PC-3 (cell line): ENCODE measurements around the gene ZNF71. TPM values are rescaled to one million over a fixed set of nuclear protein-coding genes. Genes with fewer than 3 reads are reported as not detected.

ENCODE experiments used
- ATAC-seq: fragments of 200-7000 bp; cut with Tn5 transposase; 2 replicates; pipeline ENCODE4 v1.9.1; 2020; ENCODE audit warnings: mild to moderate bottlenecking, moderate library complexity
- BruUV-seq: library from RNA; stranded (reverse); fragments of 400-500 nt; replicated peaks from 2 replicates; lab custom pipeline; 2021; lab: Mats Ljungman, UMichigan
- CTCF ChIA-PET: fragments of 300-600 bp; sonication (Branson Sonifier 250); formaldehyde crosslinking; loops from one replicate; lab custom pipeline; 2022; ENCODE audit warnings: antibody characterized with exemption; lab: Charles Lee
- POLR2A ChIA-PET: fragments of 300-600 bp; sonication (Branson Sonifier 250); formaldehyde crosslinking; loops from one replicate; lab custom pipeline; 2022; ENCODE audit warnings: antibody characterized with exemption; ENCODE audit not compliant: unreplicated experiment; lab: Charles Lee
- DNase-seq: peaks from one replicate; pipeline ENCODE4 v3.0.0-alpha.2; 2015
- H2AFZ ChIP-seq: fragments of 300-600 bp; sonication (generic); 2 replicates; pipeline ENCODE4 v1.6.0; 2016; ENCODE audit warnings: antibody characterized with exemption, low read length
- H3F3A ChIP-seq: fragments of 300-600 bp; sonication (generic); one replicate; pipeline ENCODE4 v1.6.0; 2017; ENCODE audit warnings: antibody characterized with exemption, low read length, control low read depth, mild to moderate bottlenecking; ENCODE audit not compliant: unreplicated experiment
- H3K27ac ChIP-seq: fragments of 300-600 bp; sonication (generic); 2 replicates; pipeline ENCODE4 v1.5.1; 2016; ENCODE audit warnings: mild to moderate bottlenecking, low read length
- H3K27me3 ChIP-seq: fragments of 300-600 bp; sonication (generic); 2 replicates; pipeline ENCODE4 v1.6.1; 2016; ENCODE audit warnings: low read length, mixed read lengths
- H3K36me3 ChIP-seq: fragments of 300-600 bp; sonication (generic); 2 replicates; pipeline ENCODE4 v1.6.1; 2016; ENCODE audit warnings: low read depth, mixed run types, low read length, mixed read lengths
- H3K4me1 ChIP-seq: fragments of 300-600 bp; sonication (generic); 2 replicates; pipeline ENCODE4 v1.5.1; 2016; ENCODE audit warnings: low read length; ENCODE audit not compliant: insufficient read depth
- H3K4me2 ChIP-seq: fragments of 300-600 bp; sonication (generic); 2 replicates; pipeline ENCODE4 v1.6.0; 2016; ENCODE audit warnings: low read length
- H3K4me3 ChIP-seq: fragments of 300-600 bp; sonication (generic); 2 replicates; pipeline ENCODE4 v1.5.1; 2016; ENCODE audit warnings: mild to moderate bottlenecking, low read length, mixed read lengths
- H3K79me2 ChIP-seq: fragments of 300-600 bp; sonication (generic); 2 replicates; pipeline ENCODE4 v1.6.1; 2017; ENCODE audit warnings: low read length, mixed read lengths
- H3K9ac ChIP-seq: fragments of 300-600 bp; sonication (generic); 2 replicates; pipeline ENCODE4 v1.6.0; 2016; ENCODE audit warnings: mild to moderate bottlenecking, low read length
- H3K9me2 ChIP-seq: fragments of 300-600 bp; sonication (generic); replicated peaks from 2 replicates; pipeline ENCODE4 v1.6.1; 2016; ENCODE audit warnings: mixed run types, low read length, mixed read lengths
- H3K9me3 ChIP-seq: fragments of 300-600 bp; sonication (generic); 2 replicates; pipeline ENCODE4 v1.6.1; 2016; ENCODE audit warnings: low read length, mixed read lengths
- H4K20me1 ChIP-seq: fragments of 300-600 bp; sonication (generic); 2 replicates; pipeline ENCODE4 v1.6.1; 2016; ENCODE audit warnings: low read length, mixed read lengths
- EZH2 ChIP-seq: fragments of 300-600 bp; sonication (generic); IDR thresholded peaks from one replicate; pipeline ENCODE4 v1.6.1; 2017; ENCODE audit warnings: antibody characterized with exemption, mild to moderate bottlenecking, low read length; ENCODE audit not compliant: unreplicated experiment
- EZH2phosphoT487 ChIP-seq: fragments of 300-600 bp; sonication (generic); IDR thresholded peaks from 2 replicates; pipeline ENCODE4 v1.6.1; 2018; ENCODE audit warnings: mild to moderate bottlenecking, antibody characterized with exemption, low read length, borderline replicate concordance
- intact Hi-C: fragments of 100-400 bp; cut with micrococcal nuclease; formaldehyde crosslinking; loops from 2 replicates; pipeline ENCODE4 v1.9.0; 2023
- total RNA-seq: library from RNA; depleted of rRNA; stranded (reverse); fragments of >200 nt; gene quantifications from 2 replicates; pipeline ENCODE4 v1.2.3, GENCODE V29; 2014
- TF ChIP-seq, protein P1 (sequence below): fragments of 300-600 bp; sonication (generic); conservative IDR thresholded peaks from 2 replicates; pipeline ENCODE4 v1.5.1; 2017; ENCODE audit warnings: antibody characterized with exemption, low read depth, mild to moderate bottlenecking, low read length

ZNF71 gene
- total RNA-seq, 1 experiment from 2014 or later, result 14.2 TPM

DNA sequence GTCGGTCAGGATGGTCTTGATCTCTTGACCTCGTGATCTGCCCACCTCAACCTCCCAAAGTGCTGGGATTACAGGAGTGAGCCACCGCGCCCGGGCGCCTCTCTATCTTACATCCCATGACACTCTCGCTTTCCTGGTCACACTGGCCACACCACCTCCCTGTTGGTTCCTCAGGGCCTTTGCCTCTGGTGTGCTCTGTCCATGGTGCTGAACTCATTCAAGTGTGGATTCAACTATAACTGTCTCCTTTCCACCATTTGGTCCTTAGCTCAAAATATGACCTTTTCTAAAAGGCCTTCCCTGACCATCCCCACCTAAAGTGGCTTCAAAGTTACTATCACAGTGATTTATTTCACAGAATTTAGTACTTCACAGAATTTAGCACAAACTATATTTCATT, 44.1 kb downstream of the ZNF71 start:
- Histone ChIP-seq H4K20me1 (no peaks in the 10 kb centered on the region), H3F3A (no peaks in the 10 kb centered on the region), H3K36me3 (no peaks in the 10 kb centered on the region), H3K27me3 (no peaks in the 10 kb centered on the region), H3K9me3 (peaks cover 41% of the 10 kb centered on the region), H3K79me2 (no peaks in the 10 kb centered on the region), H3K4me2 (no peak overlapping the region), H3K4me3 (no peak overlapping the region), H3K27ac (no peak overlapping the region), H3K9me2 (no peaks in the 10 kb centered on the region), H3K9ac (no peak overlapping the region), H3K4me1 (no peaks in the 10 kb centered on the region), H2AFZ (no peak overlapping the region)
- no peak for ATAC-seq
- intact Hi-C loops, result no loop called here
- ChIA-PET POLR2A (no interaction called here), CTCF (no interaction called here)
- peak; percentile 30 for DNase-seq
- TF ChIP-seq EZH2phosphoT487 (no peak), EZH2 (no peak)
- TF ChIP-seq, protein P1, sequence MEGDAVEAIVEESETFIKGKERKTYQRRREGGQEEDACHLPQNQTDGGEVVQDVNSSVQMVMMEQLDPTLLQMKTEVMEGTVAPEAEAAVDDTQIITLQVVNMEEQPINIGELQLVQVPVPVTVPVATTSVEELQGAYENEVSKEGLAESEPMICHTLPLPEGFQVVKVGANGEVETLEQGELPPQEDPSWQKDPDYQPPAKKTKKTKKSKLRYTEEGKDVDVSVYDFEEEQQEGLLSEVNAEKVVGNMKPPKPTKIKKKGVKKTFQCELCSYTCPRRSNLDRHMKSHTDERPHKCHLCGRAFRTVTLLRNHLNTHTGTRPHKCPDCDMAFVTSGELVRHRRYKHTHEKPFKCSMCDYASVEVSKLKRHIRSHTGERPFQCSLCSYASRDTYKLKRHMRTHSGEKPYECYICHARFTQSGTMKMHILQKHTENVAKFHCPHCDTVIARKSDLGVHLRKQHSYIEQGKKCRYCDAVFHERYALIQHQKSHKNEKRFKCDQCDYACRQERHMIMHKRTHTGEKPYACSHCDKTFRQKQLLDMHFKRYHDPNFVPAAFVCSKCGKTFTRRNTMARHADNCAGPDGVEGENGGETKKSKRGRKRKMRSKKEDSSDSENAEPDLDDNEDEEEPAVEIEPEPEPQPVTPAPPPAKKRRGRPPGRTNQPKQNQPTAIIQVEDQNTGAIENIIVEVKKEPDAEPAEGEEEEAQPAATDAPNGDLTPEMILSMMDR, result no peak
- BruUV-seq, result no TSS peak

DNA sequence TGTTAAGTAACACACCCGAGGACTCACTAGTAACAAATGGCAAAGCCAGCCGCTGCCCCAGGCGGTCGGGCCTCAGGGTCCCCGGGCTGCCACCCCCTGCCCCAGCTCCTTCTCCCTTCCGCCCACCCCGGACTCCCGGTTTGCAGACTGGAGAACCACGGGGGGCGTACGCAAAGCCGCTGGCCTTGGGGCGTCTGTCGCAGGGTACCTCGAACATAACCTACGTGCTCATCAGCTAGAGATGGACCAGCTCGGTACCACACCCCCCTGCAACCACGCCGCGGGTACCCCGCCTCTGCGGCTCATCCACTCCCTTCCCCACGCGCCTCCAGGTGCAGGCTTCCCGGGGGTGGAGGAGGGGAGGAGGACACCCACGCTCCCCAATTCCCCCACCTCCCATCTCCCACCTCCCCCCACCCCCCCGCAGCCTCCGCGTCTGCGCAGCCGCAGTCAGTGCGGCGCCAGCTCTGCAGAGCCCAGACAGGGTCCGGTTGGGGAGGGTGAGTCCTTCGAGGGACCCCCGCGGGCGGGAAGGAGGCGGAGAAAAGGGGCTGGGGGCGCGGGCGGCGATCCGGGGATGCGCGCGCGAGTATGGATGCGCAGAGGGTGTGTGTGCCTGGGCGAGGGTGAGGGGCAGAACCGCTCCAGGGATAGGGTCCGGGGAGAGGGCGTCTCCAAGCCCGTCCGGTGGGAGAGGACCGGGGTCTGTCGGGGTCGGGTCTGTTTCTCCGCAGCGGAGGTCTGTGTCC, 47.8 kb downstream of the ZNF71 start, which contains the start of gene SMIM17:
TSS of gene SMIM17 (plus strand) at position 449 of the 749 bp plus-strand sequence. CDS start 2,509 bp downstream, outside the sequence.
- BruUV-seq, result no TSS peak
- no peak within 1 kb of the TSS for H3K4me2 ChIP-seq
- intact Hi-C loops, result no loop called here

DNA sequence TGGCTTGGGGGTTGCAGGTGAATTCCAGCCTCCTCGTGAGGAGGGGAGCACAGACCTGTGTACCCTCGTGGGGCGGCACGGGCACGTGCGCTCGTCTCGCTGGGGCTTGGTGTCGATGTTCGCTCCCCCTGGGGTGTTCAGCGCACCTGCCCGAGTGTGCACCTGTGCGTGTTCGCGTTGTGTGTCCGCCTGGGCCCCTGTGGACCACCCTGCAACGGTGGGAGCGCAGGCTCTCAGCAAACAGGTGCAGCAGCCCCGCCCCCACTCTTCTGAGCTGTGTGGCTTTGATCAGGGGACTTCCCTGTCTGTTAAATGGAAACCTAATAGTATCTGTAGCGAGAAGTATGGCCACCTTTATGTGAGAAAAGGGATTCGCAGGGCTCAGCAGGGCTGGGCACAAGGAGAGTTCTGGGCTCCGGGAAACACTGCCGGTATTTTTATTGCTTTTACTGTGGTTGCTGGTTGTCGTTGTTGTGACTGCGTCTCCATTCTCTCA, 48.4 kb downstream of the ZNF71 start:
- DNase-seq, result no peak
- H2AFZ ChIP-seq, result no peak overlapping the region
- no peaks in the 10 kb centered on the region for H3K27me3 ChIP-seq
- H4K20me1 ChIP-seq, result no peaks in the 10 kb centered on the region
- TF ChIP-seq EZH2, result no peak
- no peak overlapping the region for H3K4me3 ChIP-seq
- no peaks in the 10 kb centered on the region for H3K4me1 ChIP-seq
- no peaks in the 10 kb centered on the region for H3F3A ChIP-seq
- no peaks in the 10 kb centered on the region for H3K79me2 ChIP-seq
- H3K9me3 ChIP-seq, result peaks cover 55% of the 10 kb centered on the region
- intact Hi-C loops, result no loop called here
- POLR2A ChIA-PET, result no interaction called here
- no peak for ATAC-seq
- H3K9ac ChIP-seq, result no peak overlapping the region
- H3K36me3 ChIP-seq, result no peaks in the 10 kb centered on the region
- no peak overlapping the region for H3K27ac ChIP-seq
- CTCF ChIA-PET, result no interaction called here
- no peaks in the 10 kb centered on the region for H3K9me2 ChIP-seq
- H3K4me2 ChIP-seq, result no peak overlapping the region
- no TSS peak for BruUV-seq

More for the DNA sequence above, 47.8 kb downstream of the ZNF71 start, which contains the start of gene SMIM17:
- Histone ChIP-seq H3K27ac (no peak within 1 kb of the TSS), H3K4me1 (no peaks in the 10 kb centered on the region), H3K36me3 (no peaks in the 10 kb centered on the region), H3K9ac (no peak within 1 kb of the TSS), H3K9me3 (peaks cover 53% of the 10 kb centered on the region), H4K20me1 (no peaks in the 10 kb centered on the region), H3K79me2 (no peaks in the 10 kb centered on the region), H3F3A (no peaks in the 10 kb centered on the region), H3K27me3 (no peaks in the 10 kb centered on the region), H2AFZ (no peak within 1 kb of the TSS), H3K9me2 (no peaks in the 10 kb centered on the region), H3K4me3 (no peak within 1 kb of the TSS)
- DNase-seq (no peak), ATAC-seq (no peak)
- ChIA-PET CTCF (no interaction called here), POLR2A (no interaction called here)
- no peak for TF ChIP-seq EZH2phosphoT487
